Head of caudate nucleus (tissue), 42 donors: ENCODE data around the gene PLA2G4C.

Source experiments
- DNase-seq, 42 donors: peaks; one replicate each; pipeline versions ENCODE4 v3.0.0 to v3.0.0-alpha.2; 2020 to 2021; ENCODE audit warnings: mixed read lengths in 7 of 42
- intact Hi-C: fragments of 100-400 bp; cut with DNase I; formaldehyde crosslinking; loops from one replicate; pipeline ENCODE4 v1.15.0; 2022

The PLA2G4C gene

DNA sequence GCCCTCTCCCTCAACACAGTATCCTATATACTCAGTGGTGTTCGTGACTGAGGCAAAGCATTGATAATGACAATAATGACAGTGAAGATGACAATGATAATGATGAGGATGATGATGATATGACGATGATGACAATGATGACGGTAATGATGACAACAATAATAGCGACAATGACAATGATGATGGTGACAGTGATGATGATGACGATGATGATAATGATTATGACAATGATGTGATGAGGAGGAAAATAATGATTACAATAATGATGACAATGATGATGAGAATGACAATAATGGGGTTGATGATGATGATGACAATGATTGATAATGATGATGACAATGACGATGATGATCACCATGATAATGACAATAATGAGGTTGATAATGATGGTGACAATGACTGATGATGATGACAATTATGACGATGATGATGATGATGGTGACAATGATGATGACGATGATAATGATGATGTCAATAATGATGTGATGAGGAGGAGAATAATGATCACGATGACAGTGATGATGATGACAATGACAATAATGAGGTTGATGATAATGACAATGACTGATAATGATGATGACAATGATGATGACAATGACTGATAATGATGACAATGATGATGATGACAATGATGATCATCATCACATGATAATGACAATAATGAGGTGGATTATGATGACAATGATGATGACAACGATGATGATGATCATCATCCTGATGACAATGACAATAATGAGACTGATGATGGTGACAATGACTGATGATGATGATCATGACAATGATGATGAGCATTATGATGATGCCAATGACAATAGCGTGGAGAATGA lies 99.5 kb downstream of the PLA2G4C start:
- DNase-seq, result no peak
- intact Hi-C loops, result no loop called here

DNA sequence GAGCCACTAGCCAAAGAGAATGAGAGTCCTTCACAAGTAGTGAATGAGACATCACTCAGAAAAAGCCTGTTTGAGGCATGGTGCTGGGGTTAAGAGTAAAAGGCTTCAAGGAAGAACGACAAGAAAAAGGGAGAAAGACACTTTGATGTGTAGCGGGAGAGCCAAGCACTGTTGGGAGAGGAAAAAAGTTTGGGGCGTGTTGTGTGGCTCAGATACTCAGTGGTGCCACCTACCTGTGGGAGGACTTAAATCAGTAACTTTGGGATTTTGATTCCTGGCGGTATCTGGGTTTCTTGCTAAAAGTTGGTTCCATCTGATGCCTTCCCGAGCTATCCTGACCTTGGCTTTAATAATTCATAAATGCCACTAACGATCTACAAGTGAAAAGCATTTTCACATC lies 103.9 kb downstream of the PLA2G4C start:
- intact Hi-C loops, result no loop called here
- DNase-seq, result no peak

DNA sequence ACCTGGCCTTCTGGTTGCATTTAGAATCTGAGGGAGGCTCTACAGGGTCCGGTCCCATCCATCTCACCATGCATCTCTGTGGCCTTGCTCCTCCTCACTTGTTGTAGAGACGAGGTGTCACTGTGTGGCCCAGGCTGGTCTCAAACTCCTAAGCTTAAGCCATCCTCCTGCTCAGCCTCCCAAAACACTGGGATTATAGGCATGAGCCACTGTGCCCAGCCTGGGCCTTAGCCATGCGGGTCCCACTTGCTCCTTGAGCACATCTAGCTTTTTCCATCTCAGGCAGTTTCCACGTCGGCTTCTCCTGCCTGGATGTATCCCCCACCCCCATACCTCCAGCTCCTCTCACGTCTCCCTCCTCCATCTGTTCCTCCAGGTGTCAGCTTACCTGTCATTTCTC lies 106.4 kb downstream of the PLA2G4C start:
- intact Hi-C loops, result no loop called here
- DNase-seq, result no peak

DNA sequence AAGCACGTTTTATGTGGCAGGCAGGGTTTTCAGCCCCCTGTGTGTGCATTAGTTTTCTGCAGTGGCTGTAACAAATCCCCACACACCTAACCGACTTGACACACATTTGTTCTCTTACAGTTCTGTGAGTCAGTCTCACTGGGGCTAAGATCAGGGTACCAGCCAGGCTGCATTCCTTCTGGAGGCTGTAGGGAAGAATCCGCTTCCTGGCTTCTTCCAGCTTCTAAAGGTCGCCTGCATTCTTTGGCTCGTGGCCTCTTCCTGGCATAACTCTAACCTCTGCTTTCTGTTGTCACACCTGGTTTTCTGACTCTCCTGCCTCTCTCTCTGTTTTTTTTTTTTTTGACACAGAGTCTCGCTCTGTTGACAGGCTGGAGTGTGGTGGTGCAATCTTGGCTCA lies 109.8 kb downstream of the PLA2G4C start:
- DNase-seq, result no peak
- intact Hi-C loops, result no loop called here

DNA sequence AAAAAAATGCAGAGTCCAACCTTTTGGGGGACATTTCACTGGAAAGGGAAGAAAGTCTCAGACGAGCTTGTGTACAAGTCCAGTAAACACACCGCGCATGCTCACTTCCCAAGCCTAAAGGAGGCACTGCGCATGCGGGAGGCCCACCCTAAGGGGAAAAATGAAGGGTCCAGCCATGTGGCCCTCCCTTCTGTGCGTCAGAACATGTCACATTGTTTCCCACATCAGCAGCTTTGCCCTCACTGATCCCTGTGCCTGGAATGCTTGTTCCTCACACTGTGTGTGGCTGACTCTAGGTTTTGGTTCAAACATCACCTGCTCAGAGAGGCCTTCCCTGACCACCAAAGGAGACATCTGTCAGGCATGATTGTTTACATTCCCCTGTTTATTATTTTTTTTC lies 111.8 kb downstream of the PLA2G4C start:
- intact Hi-C loops, result no loop called here
- no peak for DNase-seq
